Activated T-cell treated with anti-CD3 and anti-CD28 coated beads for 1 hour (primary cell): ENCODE data around the gene ERI3.

Source experiments
- DNase-seq: peaks from one replicate; pipeline ENCODE4 v3.0.0-alpha.2; 2020; ENCODE audit warnings: low read depth

Gene ERI3, protein sequence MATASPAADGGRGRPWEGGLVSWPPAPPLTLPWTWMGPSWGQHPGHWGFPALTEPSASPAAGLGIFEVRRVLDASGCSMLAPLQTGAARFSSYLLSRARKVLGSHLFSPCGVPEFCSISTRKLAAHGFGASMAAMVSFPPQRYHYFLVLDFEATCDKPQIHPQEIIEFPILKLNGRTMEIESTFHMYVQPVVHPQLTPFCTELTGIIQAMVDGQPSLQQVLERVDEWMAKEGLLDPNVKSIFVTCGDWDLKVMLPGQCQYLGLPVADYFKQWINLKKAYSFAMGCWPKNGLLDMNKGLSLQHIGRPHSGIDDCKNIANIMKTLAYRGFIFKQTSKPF

DNA sequence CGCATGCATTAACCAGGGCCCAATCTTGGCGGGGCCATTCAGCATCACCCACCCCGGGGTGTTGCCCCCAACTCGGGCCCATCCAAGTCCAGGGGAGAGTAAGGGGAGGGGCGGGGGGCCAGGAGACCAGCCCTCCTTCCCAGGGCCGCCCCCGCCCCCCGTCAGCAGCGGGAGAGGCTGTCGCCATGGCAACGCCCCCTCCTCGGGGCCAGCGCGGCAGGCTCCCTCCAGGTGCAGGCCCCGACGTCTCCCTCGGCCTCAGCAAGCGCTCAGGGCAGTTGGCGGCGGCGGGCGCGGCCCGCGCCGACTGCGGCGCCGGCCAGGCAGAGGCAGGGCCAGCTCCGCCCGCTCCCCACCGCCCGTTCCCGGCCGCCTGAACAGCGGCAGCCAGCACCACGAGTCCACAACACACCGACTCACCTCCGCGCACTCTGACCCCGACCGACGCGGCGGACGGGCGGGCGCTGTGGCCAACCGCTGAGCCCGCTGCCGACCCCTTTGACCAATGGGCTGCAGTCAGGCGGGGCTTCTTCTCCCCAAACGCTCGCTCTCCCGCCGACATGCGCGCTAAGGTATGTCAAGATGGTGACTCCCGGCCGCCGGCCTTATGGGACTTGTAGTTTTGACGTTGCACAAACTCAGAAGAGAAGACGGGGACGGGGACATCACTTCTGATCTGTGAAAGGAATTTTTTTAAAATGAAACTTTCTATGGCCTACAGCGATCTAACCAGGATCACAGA, at the start of gene ERI3:
ERI3 (minus strand) TSS at position 418 of the 742 bp plus-strand sequence; CDS start at position 187, 231 bp downstream.
- DNase-seq, result peak; percentile 95

DNA sequence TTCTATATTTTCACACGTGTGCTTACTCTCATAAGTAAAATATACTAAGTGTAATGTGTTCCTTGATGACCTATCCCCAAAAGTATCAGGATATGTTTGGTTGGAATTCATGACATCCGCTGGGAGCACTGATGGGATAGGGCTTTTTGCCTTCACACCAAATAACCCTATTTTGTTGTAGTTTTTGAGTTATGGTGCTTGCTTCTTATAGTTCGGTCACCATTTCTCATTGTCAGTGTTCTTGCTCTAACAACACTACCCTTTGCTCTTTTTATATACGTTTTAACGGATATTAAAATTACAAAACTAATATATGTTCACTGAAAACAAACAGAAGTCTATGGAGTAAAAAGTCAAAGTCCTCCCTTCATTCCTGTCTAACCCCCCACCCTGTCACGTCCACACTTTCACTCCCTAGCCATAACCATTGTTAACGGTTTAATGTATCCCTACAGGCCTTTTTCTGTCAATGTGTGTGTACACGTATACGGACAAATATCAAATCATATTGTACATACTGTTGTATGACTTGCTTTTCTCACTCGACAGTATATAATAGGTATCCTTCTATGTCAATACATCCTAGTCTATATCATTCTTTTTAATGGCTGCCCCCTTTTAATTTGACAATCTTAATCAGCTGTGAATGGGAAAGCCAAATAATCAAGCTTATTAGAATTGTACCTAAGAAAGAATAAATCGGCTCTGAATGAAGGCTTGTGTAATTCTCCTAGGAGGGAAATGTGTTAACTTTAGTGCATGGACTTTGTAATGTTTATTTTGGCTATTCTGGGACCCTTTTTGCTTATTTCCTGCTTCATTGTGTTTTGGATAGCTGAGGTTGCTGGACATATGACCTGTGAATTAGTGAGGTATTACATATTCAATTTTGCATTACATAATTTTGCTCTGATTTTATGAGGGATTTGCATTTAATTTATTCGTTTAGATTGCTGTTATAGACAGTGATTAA, 46.5 kb upstream of the ERI3 start:
- DNase-seq, result no peak

DNA sequence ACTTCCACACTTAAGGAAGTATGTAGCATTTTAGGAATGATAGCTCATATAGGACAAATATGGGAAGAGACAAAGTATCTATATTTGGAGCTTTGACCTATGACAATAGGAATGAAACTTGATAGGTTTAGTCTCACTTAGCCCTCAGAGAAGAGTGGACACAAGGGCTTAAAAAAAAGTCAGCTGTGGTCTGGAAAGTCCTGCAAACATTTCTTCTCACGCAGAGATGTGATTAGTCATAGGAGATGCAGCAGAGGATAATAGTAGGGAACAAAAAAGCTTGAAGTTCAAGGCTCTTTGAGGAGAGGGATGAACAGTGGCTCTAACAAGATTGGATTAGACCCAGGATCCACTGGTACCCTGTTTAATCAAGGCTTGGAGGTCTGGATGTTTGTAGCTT, 35.2 kb upstream of the ERI3 start:
- DNase-seq, result no peak

DNA sequence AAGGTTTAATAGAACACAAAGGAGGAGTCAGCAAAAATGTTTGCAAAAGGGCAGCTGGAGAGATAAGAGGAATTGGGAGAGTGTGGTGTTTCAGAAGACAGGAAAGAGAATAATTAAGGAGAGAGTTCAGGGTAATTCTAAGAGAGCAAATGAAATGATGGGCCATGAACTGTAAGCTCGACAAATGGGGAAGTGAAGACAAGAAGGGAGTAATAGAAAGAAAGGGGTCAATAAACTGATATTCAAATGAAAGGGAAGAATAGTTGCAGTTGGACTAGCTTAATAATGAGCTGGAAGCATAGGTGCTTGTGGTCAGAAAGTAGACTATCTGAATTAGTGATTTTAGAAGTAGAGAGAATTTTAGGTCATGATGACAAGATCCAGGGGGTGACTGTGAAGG, 34.4 kb upstream of the ERI3 start:
- DNase-seq, result no peak

DNA sequence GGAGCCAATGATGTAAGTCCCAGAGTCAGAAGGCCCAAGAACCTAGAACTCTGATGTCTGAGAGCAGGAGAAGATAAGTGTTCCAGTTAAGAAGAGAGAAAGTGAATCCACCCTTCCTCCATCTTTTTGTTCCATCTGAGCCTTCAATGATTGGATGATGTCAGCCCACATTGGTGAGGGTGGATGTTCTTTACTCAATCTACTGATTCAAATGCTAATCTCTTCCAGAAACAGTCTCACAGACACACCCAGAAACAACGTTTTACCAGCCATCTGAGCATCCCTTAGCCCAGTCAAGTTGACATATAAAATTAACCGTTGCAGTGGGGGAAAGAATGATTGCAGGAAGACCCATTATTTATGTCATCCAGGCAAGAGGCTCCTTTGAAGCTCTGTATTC, 33.5 kb upstream of the ERI3 start:
- DNase-seq, result no peak

DNA sequence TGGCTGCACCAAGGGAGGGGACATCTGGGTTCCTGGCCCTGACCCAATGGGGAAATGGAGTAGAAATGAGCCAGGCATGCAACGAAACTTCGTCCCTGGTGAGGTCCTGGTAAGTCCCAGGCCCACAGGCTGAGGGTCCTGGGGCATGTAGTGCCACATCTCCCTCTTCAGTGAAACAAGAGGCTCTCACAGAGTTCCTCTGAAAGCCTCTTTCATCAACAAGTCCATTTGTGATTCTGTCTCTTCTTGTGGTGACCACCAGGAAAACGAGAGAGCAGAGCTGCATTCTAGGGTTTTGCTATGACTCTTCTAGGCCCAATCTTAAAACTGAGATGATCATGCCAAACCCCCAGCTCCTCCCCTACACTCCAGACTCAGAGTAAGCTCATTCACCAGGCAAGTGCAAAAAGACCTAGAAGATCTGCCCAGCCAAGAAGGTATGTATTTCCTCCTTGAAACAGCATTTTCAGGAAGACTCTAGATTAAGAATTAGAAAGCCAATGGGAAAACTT, 25.7 kb upstream of the ERI3 start:
- no peak for DNase-seq

DNA sequence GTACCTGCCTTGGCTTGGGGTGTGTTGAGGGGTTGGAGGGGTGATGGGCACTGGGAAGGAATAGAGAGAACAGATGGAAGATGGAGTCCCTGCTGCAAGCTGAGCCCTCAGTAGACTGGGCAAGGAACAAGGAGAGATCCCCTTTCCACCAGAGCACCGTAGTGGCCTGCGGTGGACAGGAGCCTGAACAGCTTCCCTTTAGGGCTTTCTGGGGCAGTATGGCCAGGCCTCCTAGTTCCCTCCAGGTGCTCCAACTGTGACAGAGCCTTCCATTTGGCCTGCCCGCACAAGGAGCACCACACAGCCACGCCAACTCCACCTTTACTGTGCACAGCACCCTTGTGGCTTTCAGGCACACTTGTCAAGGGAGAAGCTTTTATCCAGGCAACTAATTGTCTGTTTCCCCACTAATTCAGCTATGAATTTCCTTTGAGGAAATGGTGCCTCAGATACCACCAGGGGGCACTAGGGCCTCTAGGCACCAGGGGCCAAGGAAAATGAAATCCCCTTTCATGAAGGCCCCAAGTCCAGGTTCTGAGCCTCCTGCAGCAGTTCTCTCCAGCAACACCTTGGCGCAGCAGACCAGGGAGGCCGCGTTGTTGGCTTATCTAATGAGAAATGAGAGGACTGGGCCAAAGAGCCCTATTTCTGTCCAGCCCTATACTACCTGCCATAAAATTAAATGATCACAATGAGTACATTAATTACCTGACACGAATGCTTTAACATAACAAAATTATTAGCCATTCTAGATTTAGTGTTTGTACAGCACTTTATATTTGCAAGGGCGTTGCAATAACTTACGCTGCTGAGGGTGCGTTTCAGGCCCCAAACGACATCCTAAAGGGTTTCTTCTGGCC, 23.1 kb upstream of the ERI3 start:
- DNase-seq, result peak; percentile 22

DNA sequence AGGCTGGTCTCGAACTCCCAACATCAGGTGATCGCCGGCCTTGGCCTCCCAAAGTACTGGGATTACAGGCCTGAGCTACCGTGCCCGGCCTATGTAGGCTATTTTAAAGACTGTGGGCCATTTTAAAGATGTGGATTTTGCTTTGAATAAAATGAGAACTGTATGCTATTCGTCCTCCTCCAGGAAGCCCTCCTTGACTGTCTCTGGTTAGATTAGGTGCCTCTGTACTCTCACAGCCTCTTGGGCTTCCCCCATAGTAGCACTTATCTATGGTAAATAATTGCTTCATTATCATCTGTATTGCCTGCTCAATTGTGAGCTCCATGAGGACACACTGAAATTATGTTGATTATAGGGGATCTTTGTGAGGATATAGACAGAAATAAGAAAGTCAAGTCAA, 20.5 kb upstream of the ERI3 start:
- no peak for DNase-seq

DNA sequence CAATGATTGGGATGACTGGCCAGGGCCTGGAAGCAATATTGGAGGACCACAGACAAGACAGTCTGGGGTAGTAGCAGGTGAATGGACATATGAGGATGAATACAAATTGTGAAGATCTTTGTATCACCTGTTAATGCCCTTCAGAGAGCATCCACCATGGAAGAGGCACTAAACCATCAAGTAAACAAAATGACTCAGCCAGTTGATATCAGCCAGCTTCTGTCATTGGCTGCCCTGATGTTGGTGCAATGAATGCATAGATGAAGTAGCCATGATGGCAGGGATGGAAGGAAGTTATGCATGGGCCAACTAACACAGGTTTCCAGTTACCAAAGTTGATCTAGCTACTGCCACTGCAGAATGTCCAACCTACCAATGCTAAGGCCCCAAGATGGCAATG, 16.1 kb upstream of the ERI3 start:
- no peak for DNase-seq

DNA sequence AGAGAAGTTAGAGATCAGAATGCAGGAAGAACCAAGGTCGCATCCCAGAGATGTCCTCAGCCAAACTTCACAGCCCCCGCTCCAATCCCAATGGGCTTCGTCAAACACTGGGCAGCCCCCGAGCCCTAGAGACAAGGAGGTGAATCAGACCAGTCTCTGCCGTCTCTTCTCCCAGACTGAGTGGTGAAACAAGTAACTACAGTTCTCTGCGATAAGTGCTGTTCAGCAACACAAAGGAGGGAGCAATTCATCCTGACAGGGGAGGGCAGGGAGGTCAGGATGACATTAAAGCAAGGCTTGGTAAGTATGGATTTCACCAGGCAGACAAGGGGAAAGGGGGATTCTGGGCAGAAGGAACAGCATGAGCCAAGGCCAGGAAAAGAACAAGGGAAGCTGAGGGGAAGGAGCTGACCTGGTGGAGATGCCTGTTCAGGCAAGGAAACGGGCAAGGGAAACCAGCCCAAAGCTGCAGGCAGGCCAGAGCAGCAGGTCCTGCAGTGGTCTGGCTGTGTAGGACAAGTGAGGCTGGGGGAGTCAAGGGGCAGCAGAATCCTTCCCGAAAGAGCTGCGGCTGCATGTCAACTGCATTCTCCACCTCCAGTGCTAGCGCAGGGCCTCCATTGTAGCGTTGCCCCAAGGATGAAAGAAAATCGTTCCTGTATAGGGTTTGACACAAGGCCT, 13.6 kb upstream of the ERI3 start:
- DNase-seq, result no peak

DNA sequence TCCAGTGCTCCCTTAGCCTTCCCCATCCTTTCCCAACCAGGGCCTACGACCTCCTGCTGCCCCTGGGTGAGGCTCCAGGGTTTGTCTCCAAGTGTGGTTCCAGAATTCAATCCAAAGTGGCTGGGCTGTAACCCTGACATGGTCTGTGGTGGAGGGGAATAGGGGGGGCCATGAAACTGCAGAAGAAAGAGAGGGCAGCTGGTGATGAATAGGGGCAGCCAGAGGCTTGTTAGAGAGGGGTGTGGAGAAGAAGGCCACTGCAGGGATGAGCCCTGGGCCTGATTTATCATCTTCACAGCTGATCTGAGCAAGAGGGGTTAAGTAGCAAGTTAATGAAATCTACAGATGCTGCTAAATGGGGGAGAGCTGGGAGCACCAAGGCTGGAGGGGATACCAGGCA, 12.9 kb upstream of the ERI3 start:
- no peak for DNase-seq

DNA sequence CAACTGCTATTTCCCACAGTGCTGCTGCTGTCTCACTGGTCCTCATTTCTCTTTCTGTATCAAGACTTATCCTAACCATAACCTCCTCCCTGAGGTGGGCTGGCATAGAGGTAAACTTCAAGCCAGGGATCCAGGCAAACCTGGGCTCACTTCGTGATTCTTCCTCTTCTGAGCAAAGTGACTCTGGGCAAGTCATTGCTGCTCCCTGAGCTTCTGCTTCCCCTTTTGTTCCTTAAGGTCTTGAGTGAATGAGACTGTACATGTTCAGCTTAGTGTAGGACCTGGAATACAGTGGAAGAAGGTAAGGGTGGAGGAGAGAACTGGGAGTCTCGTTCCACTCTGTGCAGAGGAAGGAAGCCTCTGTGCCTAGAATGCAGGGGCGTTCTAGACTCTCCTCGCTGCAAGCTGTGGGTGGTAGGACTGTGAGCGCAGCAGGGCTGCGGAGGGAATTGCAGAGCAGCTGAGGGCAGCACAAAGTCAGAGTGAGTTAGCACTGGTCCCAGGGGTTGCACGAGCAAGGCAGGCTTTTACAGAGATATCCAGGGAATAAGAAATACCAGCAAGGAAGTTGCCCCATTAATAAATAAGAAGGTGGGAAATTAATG, 11.4 kb upstream of the ERI3 start:
- DNase-seq, result no peak

DNA sequence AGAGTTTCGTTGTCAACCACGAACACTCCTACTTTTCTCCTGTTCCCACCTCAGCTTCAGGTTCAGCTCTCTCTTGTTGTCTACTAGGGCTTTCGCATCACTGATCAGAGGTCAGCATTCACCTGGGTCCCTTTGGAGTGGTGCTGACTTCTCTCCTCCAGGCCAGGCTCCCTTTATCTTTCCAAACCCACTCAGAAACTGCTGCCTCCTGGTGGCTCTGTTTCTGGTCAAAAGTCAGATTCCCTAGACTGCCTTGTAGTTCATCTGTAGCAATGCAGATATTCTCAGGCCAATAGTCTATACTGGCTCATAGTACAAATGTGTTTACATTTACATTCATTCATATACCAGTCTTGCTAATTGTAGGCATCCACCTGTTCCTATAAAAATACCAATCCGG, 6.4 kb upstream of the ERI3 start:
- no peak for DNase-seq

DNA sequence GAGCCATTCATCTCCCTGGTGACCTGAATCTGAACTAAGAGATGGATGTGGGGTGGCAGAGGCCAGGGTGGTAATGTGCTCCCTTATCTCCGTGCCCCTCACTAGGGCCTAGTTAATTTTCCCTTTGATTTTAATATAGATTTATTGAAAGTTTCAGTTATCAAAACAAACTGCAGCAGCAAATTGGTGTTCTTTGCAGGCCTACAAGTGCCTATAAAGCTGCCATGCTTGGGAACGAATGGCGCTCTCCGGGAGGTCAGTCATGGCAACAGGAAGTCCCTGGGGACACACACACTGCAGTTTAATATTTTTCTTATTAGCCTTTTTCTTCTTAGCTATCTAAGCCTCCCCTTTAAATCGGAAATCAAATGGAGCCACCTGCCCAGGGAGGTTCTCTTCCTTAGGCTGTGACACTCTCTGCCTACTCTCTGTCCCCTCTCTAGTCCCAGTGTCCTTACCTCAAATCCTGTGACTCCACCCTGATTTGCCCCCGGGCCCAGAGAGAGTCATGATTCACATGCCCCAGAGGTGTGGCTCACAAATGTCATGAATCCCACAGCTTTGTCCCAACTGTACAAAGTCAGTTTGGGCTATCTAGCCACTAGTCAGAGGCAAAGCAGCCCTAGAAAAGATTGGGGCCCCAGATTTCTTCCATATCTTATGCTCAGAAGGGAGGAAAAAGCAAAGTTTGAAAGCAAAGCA, 4.3 kb upstream of the ERI3 start:
- DNase-seq, result no peak

DNA sequence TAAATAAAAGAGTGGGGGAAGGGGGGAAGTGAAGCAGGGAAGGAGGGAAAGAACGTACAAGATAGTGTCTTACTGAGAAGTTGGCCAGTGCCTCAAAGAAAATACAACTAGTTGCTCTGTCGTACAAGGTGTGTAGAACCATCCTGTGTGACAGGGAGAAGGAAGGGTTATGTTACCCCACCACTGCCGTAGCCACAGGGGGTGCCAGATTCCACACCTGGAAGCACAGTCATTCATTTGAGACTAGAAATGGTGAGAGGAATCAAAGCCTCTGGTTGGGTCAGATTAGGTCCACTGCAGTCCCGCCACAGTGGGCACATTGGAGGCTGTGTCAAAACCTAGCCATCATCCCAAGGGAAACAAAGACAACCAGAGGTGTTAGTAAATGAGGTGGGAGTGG, 2.7 kb upstream of the ERI3 start:
- no peak for DNase-seq

DNA sequence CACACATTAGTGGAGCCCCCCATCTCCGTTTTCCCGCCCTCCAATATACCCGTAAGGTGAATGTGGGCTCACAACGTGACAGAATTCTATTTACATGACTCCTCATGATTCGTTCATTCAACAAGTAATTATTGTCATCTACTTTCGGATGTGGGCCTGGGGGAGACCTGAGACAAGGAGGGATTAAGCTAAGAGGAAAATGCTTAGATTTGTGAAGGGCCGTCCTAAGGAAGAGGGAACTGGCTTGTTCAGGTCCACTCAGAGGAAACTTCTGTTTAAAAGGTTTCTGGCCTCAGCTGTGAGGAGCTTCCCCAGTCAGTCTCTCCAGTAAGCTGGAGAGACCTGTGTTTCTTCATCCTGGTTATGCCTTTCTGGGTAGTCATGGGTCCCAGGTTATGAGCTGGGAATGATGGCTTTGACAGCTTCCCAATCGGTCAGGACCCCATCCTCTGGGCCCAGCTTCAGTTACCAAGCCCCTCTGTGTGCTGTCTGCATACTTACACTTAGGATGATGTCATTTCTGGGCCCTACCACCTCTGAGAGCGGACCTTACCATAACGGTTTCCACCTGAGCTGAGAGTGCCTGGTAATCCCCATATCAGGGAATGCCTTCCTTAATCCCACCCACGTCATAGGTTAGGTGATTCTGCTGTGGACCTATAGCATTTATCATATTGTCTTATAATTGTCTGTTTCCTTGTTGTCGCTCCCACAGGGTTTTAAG, 687 bp upstream of the ERI3 start:
- DNase-seq, result no peak

DNA sequence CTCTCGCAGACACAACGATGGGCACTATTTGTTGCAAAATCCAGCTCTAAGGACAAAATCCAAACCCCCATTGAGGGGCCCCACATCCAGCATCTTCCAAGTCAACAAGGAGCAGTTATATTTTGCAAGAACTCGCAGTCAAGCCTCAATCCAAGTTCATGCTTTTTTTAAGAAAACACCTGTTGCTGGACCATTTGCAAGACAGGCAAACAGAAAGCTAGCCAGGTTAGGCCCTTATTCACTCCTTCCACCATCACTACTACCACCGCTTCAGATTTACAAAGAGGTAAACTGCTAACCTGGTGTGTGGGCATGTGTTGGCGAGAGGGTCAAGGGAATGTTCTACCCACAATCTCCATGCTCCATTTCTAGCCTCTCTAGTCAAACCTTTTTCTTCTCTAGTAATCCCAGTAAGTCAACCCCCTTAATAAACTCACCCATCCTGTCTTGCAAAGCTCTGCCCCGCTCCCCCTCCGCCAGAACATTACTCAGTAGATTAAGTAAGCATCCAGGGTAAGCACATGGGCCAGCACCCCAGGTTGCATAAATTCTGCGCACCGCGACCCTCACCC, 703 bp downstream of the ERI3 start:
- DNase-seq, result peak; percentile 3

DNA sequence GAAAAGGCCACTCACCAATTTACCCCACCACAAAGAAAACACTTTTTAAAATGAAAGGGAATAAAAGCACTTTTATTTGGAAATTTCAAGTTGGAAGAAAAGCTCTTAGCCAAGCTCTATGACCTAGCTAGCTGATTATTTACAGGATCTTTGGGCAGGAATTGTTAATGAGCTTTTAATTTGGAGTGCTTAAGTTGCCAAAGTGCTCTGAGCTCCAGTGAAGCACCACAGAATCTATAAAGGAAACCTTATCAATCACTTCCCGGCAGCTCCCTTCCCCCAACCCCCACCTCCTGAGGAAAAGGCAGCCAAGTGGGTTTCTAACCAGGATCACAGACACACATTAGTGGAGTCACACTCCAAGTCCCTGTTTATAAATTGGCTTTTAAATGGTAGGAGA, 1.5 kb downstream of the ERI3 start:
- no peak for DNase-seq

DNA sequence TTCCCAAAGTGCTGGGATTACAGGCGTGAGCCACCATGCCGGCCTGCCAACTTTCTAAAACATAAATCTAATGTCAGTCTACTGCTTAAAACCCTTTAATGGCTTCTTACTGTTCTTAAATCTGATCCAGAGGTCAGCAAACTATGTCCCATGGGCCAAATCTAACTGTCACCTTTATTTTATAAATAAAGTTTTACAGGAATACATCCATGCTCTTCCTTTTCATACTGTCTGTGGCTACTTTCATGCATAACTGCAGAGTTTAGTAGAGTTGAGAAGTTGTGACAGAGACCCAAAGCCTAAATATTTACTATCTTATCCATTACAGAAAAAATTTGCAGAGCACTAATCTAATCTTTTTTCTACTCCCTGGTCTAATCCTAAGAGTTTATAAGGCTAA, 3.8 kb downstream of the ERI3 start:
- no peak for DNase-seq
